CD4-positive, alpha-beta T cell treated with Interleukin-6 for 4 hours (primary cell): ENCODE results near the gene PRRX1.

ENCODE experiments used
- DNase-seq: peaks from one replicate; pipeline ENCODE4 v3.0.0-alpha.2; 2020; ENCODE audit warnings: mixed read lengths

Gene PRRX1

GRCh38 chr1:170664828-170665612 lies 1.1 kb downstream of the PRRX1 start:
- no peak for DNase-seq

- no peak for DNase-seq
Measured at GRCh38 chr1:170665629-170666028, 1.7 kb downstream of the PRRX1 start.

- DNase-seq: no peak
Measured at GRCh38 chr1:170666541-170667254, 2.8 kb downstream of the PRRX1 start.

- no peak for DNase-seq
Measured at GRCh38 chr1:170668209-170669106, 4.5 kb downstream of the PRRX1 start.

- DNase-seq: no peak
Measured at GRCh38 chr1:170669107-170669445, 5.1 kb downstream of the PRRX1 start.

- no peak for DNase-seq
Measured at GRCh38 chr1:170669586-170670530, 5.9 kb downstream of the PRRX1 start.

- DNase-seq: no peak
Measured at GRCh38 chr1:170670802-170671628, 7.1 kb downstream of the PRRX1 start.

- no peak for DNase-seq
Measured at GRCh38 chr1:170671629-170671963, 7.7 kb downstream of the PRRX1 start.

- no peak for DNase-seq
Measured at GRCh38 chr1:170672316-170672715, 8.4 kb downstream of the PRRX1 start.

- DNase-seq: no peak
Measured at GRCh38 chr1:170674239-170674638, 10.3 kb downstream of the PRRX1 start.

- DNase-seq: no peak
Measured at GRCh38 chr1:170674986-170675385, 11.1 kb downstream of the PRRX1 start.

- DNase-seq: no peak
Measured at GRCh38 chr1:170675865-170676264, 11.9 kb downstream of the PRRX1 start.

- no peak for DNase-seq
Measured at GRCh38 chr1:170676628-170677027, 12.7 kb downstream of the PRRX1 start.

- DNase-seq: no peak
Measured at GRCh38 chr1:170678027-170678600, 14.2 kb downstream of the PRRX1 start.

- DNase-seq: no peak
Measured at GRCh38 chr1:170680428-170680827, 16.5 kb downstream of the PRRX1 start.

- no peak for DNase-seq
Measured at GRCh38 chr1:170682169-170682568, 18.2 kb downstream of the PRRX1 start.

- DNase-seq: no peak
Measured at GRCh38 chr1:170682809-170683208, 18.9 kb downstream of the PRRX1 start.

- DNase-seq: no peak
Measured at GRCh38 chr1:170685166-170685565, 21.2 kb downstream of the PRRX1 start.

GRCh38 chr1:170686291-170686690 lies 22.4 kb downstream of the PRRX1 start:
- DNase-seq: no peak

- DNase-seq: no peak
Measured at GRCh38 chr1:170687621-170688020, 23.7 kb downstream of the PRRX1 start.

GRCh38 chr1:170691258-170691657 lies 27.3 kb downstream of the PRRX1 start:
- DNase-seq: no peak
